Effector memory CD4-positive, alpha-beta T cell (primary cell): ENCODE results near the gene FAM193B.

Experiments
- DNase-seq, 3 donors: peaks; one replicate each; pipeline ENCODE4 v3.0.0-alpha.2; 2020
- H3K27ac ChIP-seq: 2 replicates; pipeline ENCODE4 v1.7.0; 2013; ENCODE audit warnings: mild to moderate bottlenecking, low read length, moderate library complexity; ENCODE audit not compliant: insufficient read depth, poor library complexity, severe bottlenecking
- H3K27me3 ChIP-seq: replicated peaks from 2 replicates; pipeline ENCODE4 v1.7.0; 2013; ENCODE audit warnings: mild to moderate bottlenecking, low read length; ENCODE audit not compliant: insufficient read depth, control insufficient read depth, poor library complexity, severe bottlenecking
- H3K36me3 ChIP-seq: 2 replicates; pipeline ENCODE4 v1.7.0; 2013; ENCODE audit warnings: mild to moderate bottlenecking, low read length, moderate library complexity; ENCODE audit not compliant: control insufficient read depth, insufficient read depth
- H3K4me1 ChIP-seq: 2 replicates; pipeline ENCODE4 v1.7.0; 2013; ENCODE audit warnings: low read length, mild to moderate bottlenecking; ENCODE audit not compliant: control insufficient read depth, insufficient read depth, poor library complexity, severe bottlenecking
- H3K4me3 ChIP-seq: 2 replicates; pipeline ENCODE4 v1.7.0; 2013; ENCODE audit warnings: low read length, low read depth, mild to moderate bottlenecking; ENCODE audit not compliant: insufficient read depth, poor library complexity, severe bottlenecking
- H3K9me3 ChIP-seq: 2 replicates; pipeline ENCODE4 v1.7.0; 2013; ENCODE audit warnings: mild to moderate bottlenecking, low read length, moderate library complexity; ENCODE audit not compliant: control insufficient read depth

Gene FAM193B

GRCh38 chr5:177511181-177511580 lies 43.2 kb downstream of the FAM193B start:
- Histone ChIP-seq H3K27ac (no peak overlapping the region), H3K4me1 (peaks cover 12% of the 10 kb centered on the region), H3K27me3 (no peaks in the 10 kb centered on the region), H3K36me3 (peaks cover 48% of the 10 kb centered on the region), H3K9me3 (no peaks in the 10 kb centered on the region), H3K4me3 (no peak overlapping the region)
- DNase-seq = no peak

- DNase-seq = no peak
- Histone ChIP-seq H3K9me3 (no peaks in the 10 kb centered on the region), H3K4me3 (no peak overlapping the region), H3K36me3 (peaks cover 48% of the 10 kb centered on the region), H3K4me1 (peaks cover 7% of the 10 kb centered on the region), H3K27me3 (no peaks in the 10 kb centered on the region), H3K27ac (no peak overlapping the region)
Measured at GRCh38 chr5:177510567-177511053, 43.8 kb downstream of the FAM193B start.

GRCh38 chr5:177509991-177510566 lies 44.3 kb downstream of the FAM193B start:
- peaks cover 1% of the 10 kb centered on the region for H3K4me1 ChIP-seq
- no peaks in the 10 kb centered on the region for H3K9me3 ChIP-seq
- no peak for DNase-seq
- H3K27me3 ChIP-seq = no peaks in the 10 kb centered on the region
- H3K36me3 ChIP-seq = peaks cover 48% of the 10 kb centered on the region
- H3K27ac ChIP-seq = no peak overlapping the region
- no peak overlapping the region for H3K4me3 ChIP-seq

GRCh38 chr5:177509381-177509951 lies 44.9 kb downstream of the FAM193B start, which contains the start of gene DOK3:
Gene DOK3, minus strand, starts transcription at chr5:177509826. Its CDS starts 286 bp downstream, at chr5:177509540.
- Histone ChIP-seq H3K4me1 (no peaks in the 10 kb centered on the region), H3K27me3 (no peaks in the 10 kb centered on the region), H3K4me3 (no peak within 1 kb of the TSS), H3K27ac (no peak within 1 kb of the TSS), H3K36me3 (peaks cover 42% of the 10 kb centered on the region), H3K9me3 (no peaks in the 10 kb centered on the region)
- no peak for DNase-seq

- Histone ChIP-seq H3K9me3 (no peaks in the 10 kb centered on the region), H3K4me3 (no peak overlapping the region), H3K27me3 (no peaks in the 10 kb centered on the region), H3K27ac (no peak overlapping the region), H3K4me1 (no peaks in the 10 kb centered on the region), H3K36me3 (peaks cover 36% of the 10 kb centered on the region)
- no peak for DNase-seq
Measured at GRCh38 chr5:177508837-177509236, 45.5 kb downstream of the FAM193B start.

GRCh38 chr5:177508221-177508611 lies 46.1 kb downstream of the FAM193B start:
- Histone ChIP-seq H3K4me3 (no peak overlapping the region), H3K4me1 (no peaks in the 10 kb centered on the region), H3K36me3 (peaks cover 30% of the 10 kb centered on the region), H3K27ac (no peak overlapping the region), H3K27me3 (no peaks in the 10 kb centered on the region), H3K9me3 (no peaks in the 10 kb centered on the region)
- no peak for DNase-seq

- H3K27me3 ChIP-seq = no peaks in the 10 kb centered on the region
- no peaks in the 10 kb centered on the region for H3K4me1 ChIP-seq
- peaks cover 25% of the 10 kb centered on the region for H3K36me3 ChIP-seq
- DNase-seq = no peak
- no peaks in the 10 kb centered on the region for H3K9me3 ChIP-seq
- H3K4me3 ChIP-seq = no peak overlapping the region
- no peak overlapping the region for H3K27ac ChIP-seq
Measured at GRCh38 chr5:177507596-177508220, 46.7 kb downstream of the FAM193B start.

- Histone ChIP-seq H3K27ac (no peak overlapping the region), H3K4me1 (no peaks in the 10 kb centered on the region), H3K27me3 (no peaks in the 10 kb centered on the region), H3K4me3 (no peak overlapping the region), H3K36me3 (peaks cover 20% of the 10 kb centered on the region), H3K9me3 (no peaks in the 10 kb centered on the region)
- no peak for DNase-seq
Measured at GRCh38 chr5:177507165-177507564, 47.2 kb downstream of the FAM193B start.

- no peaks in the 10 kb centered on the region for H3K36me3 ChIP-seq
- H3K4me3 ChIP-seq = no peak overlapping the region
- H3K4me1 ChIP-seq = peaks cover 4% of the 10 kb centered on the region
- no peak overlapping the region for H3K27ac ChIP-seq
- DNase-seq = no peak
- no peaks in the 10 kb centered on the region for H3K9me3 ChIP-seq
- H3K27me3 ChIP-seq = no peaks in the 10 kb centered on the region
Measured at GRCh38 chr5:177505075-177505474, 49.3 kb downstream of the FAM193B start.
